GM19397 (cell line): ENCODE measurements around the gene SPATA32.

ENCODE experiments used
- ATAC-seq: cut with Tn5 transposase; IDR thresholded peaks from one replicate; pipeline ENCODE4 v1.9.1; 2021; ENCODE audit warnings: mild to moderate bottlenecking, moderate library complexity; ENCODE audit not compliant: unreplicated experiment

The SPATA32 gene

GRCh38 chr17:45247429-45248131 lies 14.3 kb downstream of the SPATA32 start:
- peak; percentile 86 for ATAC-seq

DNA sequence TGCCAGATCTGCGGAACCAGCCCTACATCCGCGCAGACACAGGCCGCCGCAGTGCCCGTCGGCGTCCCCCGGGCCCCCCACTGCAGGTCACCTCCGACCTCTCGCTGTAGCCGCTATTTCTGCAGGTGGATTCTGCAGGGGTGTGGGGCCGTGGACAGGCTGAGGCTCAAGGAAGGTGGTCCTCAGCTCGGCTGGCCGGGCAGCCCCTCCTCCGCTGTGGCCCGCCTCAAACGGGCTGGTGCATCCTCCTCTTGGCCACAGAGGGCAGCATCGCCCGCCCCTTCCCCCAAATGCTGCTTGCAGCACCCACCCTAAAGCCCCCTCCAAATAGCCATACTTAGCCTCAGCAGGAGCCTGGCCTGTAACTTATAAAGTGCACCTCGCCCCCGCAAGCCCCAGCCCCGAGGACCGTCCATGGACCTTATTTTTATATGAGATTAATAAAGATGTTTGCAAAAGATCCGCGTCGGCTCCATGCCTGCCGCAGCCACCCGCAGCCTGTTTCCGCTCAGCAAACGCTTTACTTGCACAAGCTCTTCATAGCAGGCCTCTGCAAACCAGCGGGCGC lies 14.9 kb downstream of the SPATA32 start:
- no peak for ATAC-seq

- no peak for ATAC-seq
Measured at GRCh38 chr17:45246338-45246737, 15.6 kb downstream of the SPATA32 start.

DNA sequence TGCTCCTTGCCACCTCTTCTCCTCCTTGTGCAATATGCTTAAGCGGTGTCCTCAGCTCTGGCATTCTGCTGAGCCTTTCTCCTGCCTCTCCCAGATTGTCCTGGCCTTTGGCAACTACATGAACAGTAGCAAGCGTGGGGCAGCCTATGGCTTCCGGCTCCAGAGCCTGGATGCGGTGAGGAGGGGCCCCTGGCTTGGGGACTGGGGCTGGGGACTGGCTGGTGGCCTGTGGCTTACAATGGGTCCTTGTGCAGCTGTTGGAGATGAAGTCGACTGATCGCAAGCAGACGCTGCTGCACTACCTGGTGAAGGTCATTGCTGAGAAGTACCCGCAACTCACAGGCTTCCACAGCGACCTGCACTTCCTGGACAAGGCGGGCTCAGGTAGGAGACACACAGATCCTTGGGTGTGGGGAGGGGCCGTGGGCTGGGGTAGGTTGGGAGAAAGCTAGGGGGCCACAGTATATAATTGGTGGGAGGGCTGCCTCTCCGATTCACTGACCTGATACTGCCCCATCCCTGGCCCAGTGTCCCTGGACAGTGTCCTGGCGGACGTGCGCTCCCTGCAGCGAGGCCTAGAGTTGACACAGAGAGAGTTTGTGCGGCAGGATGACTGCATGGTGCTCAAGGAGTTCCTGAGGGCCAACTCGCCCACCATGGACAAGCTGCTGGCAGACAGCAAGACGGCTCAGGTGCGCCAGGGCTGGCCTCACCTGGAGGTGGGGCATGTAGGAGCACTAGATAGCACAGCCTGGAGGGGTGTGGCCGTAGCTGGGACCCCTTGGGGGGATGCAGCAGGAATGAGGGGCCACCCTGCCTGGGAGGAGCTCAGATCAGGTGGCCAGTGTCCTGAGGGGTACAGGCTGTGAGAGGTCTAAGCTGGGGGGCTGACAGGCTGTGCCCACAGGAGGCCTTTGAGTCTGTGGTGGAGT lies 16.9 kb downstream of the SPATA32 start:
- ATAC-seq, result no peak

GRCh38 chr17:45243750-45244149 lies 18.1 kb downstream of the SPATA32 start:
- no peak for ATAC-seq

DNA sequence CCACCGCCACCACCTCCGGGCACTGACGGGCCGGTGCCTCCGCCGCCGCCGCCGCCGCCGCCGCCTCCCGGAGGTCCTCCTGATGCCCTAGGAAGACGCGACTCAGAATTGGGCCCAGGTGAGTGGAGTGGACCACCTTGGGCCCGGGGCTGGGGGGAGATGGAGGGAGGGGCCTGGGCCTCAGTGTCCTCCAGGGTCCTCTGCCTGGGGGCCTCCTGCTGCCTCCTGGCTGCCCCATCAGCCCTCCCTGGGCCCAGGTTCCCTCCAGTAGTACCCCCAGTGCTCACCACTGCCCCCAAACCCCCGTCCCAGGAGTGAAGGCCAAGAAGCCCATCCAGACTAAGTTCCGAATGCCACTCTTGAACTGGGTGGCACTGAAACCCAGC lies 19.9 kb downstream of the SPATA32 start:
- ATAC-seq, result no peak

DNA sequence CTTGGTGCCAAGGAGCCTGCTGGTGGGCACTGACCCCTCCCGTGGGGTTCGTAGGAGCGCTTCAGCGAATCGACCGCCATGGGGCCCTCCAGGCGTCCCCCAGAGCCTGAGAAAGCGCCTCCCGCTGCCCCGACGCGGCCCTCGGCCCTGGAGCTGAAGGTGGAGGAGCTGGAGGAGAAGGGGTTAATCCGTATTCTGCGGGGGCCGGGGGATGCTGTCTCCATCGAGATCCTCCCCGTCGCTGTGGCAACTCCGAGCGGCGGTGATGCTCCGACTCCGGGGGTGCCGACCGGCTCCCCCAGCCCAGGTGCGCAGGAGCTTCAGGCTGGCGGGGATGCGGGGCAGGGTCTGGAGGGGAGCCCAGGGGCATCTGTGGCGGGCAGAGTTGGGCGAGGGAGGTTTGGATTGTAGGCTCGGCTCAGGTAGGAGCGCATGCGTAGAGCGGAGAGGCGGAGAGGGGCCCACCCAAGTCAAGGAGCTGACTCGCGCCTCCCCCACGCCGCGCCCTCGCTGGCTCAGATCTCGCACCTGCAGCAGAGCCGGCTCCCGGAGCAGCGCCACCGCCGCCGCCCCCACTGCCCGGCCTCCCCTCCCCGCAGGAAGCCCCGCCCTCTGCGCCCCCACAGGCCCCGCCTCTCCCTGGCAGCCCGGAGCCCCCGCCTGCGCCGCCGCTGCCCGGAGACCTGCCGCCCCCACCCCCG lies 20.4 kb downstream of the SPATA32 start:
- ATAC-seq, result no peak

GRCh38 chr17:45240905-45241327 lies 21.0 kb downstream of the SPATA32 start:
- no peak for ATAC-seq

DNA sequence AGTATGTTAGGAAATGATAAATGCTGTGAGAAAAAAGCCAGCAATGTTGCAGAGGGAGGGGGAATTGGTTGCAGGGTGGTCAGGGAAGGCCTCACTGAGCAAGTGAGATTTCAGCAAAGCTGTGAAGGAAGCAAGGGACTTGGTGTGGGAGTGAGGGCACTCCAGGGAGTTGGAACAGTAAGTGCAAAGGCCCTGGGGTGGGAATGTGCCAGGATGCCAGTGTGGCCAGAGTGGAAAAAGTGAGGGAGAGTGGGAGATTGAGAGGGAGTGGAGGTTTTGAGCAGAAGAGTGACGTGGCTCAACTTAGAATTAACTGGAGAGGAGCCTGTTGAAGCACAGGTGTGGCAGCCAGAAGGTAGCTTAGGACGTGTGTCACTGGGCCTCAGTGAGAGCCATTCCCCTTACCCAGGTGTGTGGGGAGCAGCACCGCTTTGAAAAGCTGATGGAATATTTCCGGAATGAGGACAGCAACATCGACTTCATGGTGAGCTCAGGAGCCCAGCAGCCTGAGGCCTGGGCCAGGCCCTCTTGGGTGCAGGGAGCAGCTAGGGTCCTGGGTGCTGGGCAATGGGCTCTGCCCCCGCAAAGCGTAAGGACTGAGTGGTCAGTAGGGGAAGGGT lies 23.6 kb downstream of the SPATA32 start:
- no peak for ATAC-seq

GRCh38 chr17:45237686-45238085 lies 24.2 kb downstream of the SPATA32 start:
- ATAC-seq, result no peak

DNA sequence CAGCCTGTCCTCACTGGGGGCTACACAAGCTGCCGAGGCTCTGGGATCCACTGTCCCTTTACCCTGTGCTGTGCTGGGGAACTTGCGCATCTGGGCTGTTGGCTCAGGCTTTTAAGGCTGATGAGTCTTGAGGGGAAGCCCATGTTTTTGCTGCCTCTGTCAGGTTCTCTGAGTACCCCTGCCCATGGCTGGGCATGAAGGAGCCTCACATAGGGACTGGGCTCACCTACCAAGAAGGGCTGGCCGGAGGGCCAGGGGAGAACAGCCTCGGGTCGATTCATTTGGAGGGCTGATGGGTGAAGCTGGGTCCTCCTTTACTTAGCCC lies 25.6 kb downstream of the SPATA32 start:
- no peak for ATAC-seq

- ATAC-seq, result no peak
Measured at GRCh38 chr17:45235416-45236281, 26.2 kb downstream of the SPATA32 start.

DNA sequence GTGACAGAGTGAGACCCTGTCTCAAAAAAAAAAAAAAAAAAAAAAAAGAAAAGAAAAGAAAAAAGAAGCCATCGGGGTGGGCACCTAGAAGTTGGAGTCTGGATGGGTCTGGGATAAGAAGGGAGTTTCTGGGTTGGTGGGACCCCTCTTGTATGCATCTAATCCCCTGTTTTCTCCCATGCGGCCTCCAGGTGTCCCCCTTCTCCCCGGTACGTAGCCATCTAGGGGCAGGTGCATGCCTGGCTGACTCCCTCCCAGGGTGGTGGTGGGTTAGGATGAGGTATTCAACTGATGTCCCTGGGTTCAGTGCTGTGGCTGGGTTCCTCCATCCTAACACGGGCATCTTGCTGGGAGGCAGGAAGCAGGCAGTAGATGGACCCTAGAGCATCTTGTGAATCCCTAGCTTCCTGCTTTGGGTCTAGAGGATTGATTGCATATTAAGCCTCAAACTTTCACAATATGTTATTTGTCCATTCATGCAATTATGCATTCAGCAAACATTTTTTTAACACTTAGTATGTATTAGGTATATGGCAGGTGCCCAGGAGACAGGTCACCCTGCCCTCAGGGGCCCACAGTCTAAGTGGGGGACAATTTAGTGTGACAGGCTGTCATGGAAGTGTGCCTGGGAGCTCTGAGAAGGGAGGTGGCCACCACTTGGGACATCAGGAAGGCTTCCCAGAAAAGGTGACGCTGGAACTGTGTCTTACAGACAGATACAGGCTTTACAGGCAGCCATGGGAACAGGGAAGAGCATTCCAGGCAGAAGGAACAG lies 27.1 kb downstream of the SPATA32 start:
- ATAC-seq, result no peak

- ATAC-seq, result no peak
Measured at GRCh38 chr17:45233423-45233924, 28.4 kb downstream of the SPATA32 start.

DNA sequence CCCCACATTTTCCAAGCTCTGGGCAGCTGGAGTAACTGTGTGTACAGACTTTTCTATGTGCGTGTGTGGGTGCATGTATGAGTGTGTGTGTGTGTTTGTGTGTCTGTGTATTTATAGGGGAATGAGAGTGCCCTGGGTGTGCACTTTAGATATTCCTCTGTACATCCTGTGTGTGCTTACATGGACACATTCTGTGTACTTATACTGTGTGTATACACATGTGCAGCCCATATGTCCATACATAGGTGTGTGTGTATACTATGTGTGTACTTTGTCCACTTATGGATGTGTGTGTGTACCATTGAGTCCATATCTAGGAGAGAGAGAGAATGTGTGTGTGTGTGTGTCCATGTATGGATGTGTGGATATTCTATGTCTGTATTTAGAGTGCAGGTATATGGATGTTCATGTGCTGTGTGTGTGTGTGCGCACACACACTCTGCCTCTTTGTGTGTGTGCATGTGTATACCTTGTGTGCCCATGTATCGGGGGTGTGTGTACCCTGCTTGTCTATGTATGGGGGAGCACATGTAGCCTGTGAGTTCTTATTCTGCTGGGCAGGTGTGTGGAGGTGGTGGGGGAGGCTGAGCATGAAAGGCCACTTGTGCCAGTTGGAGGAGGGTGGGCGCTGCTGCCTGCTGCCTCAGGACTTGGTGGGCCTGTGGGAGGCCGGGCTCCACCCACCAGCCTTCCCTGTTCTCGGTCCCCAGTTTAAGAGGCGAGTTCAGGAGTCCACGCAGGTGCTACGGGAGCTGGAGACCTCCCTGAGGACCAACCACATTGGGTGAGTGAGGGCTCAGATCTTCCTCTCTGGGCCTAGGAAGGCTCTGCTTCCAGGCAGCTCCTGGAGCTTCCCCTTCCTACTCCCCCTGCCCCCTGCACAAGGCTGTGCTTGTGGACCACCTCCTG lies 29.1 kb downstream of the SPATA32 start:
- no peak for ATAC-seq

DNA sequence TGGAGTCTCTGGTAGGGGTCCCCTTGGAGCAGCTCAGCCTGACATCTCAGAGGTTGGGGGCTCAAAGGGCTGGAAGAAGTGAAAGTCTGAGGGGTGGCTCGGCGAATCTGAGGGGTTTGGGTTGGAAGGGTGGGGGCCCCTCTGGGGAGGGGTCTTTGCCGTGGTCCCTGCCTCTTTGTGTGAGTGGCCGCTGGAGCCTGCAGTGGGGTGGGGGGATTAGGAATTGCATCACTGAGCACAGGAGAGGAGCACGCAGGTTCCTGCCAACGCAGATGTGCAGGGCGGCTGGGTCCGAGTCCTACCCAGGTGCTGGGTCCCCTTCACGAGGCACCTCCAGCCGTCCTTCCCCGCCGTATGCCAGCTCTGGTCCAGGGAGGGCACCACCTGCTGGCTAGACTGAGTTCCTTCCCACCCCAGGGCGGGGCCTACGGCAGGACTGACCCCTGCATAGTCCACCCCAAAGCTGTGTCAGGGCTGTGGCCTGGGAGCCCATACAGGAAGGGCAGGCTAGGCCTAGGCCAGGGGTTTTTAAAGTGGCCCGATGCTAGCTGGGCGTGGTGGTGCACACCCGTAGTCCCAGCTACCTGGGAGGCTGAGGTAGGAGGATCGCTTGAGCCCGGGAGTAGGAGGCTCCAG lies 30.3 kb downstream of the SPATA32 start:
- no peak for ATAC-seq

DNA sequence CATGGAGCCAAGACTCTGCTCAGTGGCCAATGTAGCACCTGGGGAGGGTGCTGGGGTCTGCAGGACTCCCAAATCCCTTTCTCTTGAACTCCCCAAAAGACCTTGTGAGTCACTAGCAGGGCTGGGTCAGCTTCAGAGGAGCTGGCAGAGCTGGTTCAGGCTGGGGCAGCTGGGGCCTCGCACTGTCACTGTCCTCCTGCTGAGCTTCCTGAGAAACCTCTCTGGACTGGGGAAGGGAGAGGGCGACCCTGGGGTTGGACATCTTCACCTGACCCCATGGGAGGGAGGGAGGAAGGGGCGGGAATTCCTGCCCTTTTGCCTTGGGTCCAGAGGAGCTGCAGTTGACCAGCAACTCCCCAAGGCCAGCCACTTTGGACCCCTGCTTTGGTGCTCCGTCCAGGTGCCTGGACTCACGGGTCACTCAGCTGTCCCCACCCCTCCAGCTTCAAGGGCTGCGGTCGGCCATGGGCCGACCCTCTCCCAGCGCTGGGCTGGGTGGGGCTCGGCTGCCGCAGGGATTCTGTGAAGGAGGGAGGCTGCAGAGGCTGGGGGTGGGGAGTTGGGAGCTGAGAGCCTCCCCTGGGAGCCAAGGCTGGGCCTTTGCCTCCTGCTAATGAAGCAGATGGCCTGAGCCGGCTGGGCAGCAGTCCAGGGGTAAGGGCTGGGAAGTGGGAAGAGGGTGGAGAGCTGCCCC lies 31.0 kb downstream of the SPATA32 start:
- ATAC-seq, result no peak
